GM18498 (cell line): ENCODE results near the gene SPAG6.
A peak's percentile ranks its signal among the peaks of the same experiment; 100 is the strongest.

Experiments
- ATAC-seq: cut with Tn5 transposase; IDR thresholded peaks from one replicate; pipeline ENCODE4 v1.9.1; 2021; ENCODE audit warnings: mild to moderate bottlenecking, moderate library complexity; ENCODE audit not compliant: unreplicated experiment

Gene SPAG6

GRCh38 chr10:22321924-22322640 lies 23.2 kb upstream of the SPAG6 start:
- ATAC-seq = no peak

- no peak for ATAC-seq
These were observed 22.6 kb upstream of the SPAG6 start for GRCh38 chr10:22322641-22323160.

- ATAC-seq = no peak
These were observed 21.6 kb upstream of the SPAG6 start for GRCh38 chr10:22323538-22324305.

GRCh38 chr10:22324413-22324812 lies 20.9 kb upstream of the SPAG6 start:
- ATAC-seq = no peak

- no peak for ATAC-seq
These were observed 20.4 kb upstream of the SPAG6 start for GRCh38 chr10:22324893-22325271.

- peak; percentile 55 for ATAC-seq
These were observed 19.8 kb upstream of the SPAG6 start for GRCh38 chr10:22325272-22326144.

GRCh38 chr10:22326145-22326702 lies 19.1 kb upstream of the SPAG6 start:
- no peak for ATAC-seq

GRCh38 chr10:22329150-22329549 lies 16.1 kb upstream of the SPAG6 start:
- ATAC-seq = no peak

- no peak for ATAC-seq
These were observed 13.1 kb upstream of the SPAG6 start for GRCh38 chr10:22332116-22332692.

- ATAC-seq = no peak
These were observed 11.9 kb upstream of the SPAG6 start for GRCh38 chr10:22333167-22333974.

- no peak for ATAC-seq
These were observed 11.4 kb upstream of the SPAG6 start for GRCh38 chr10:22333975-22334282.

GRCh38 chr10:22334414-22335172 lies 10.7 kb upstream of the SPAG6 start:
- ATAC-seq = no peak

- peak; percentile 61 for ATAC-seq
These were observed 9.9 kb upstream of the SPAG6 start for GRCh38 chr10:22335173-22335933.

- ATAC-seq = no peak
These were observed 7.0 kb upstream of the SPAG6 start for GRCh38 chr10:22338185-22338900.

GRCh38 chr10:22338931-22339330 lies 6.4 kb upstream of the SPAG6 start:
- ATAC-seq = no peak

GRCh38 chr10:22339761-22340328 lies 5.5 kb upstream of the SPAG6 start:
- ATAC-seq = no peak
